ENCODE results near the gene ABL1. TPM values are rescaled to one million over a fixed set of nuclear protein-coding genes. Genes with fewer than 3 reads are reported as not detected.

ABL1 gene
- total RNA-seq, 4 donors from 2014 or later: 31.3 to 40.4 (median 34.8) TPM

DNA sequence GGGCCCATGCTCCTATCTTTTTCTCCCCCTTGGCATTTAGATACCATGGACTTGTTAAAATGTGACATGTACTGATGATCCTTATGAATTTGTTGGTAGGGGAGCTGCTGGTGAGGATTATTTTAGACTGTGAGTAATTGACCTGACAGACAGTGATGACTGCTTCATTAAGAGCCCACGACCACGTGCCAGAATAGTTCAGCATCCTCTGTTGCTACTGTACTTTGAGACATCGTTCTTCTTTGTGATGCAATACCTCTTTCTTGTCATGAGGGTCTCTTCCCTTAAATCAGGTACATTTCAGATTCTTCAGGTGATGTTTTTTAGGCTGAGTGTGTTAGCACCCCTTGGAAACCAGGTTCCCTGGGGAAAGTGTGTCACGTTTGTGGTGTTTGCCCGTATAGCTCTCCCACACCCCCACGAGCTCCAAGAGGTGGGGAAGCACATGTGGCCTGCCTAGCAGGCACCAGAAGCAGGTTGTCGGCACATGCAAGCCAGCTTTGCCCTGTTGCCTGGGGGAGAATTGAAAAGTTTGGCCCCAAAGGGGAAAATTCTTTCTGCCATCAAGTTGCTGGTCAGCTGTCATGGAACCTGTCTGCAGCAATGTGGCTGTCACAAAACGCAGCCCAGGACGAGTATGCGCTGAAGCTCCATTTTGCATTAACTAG is 36.5 kb downstream of the ABL1 start:
- WGBS: 83% methylated on average over 10 of the region's 10 CpGs
- H3K9me3 ChIP-seq: no peaks in the 10 kb centered on the region
- peaks cover 59% of the 10 kb centered on the region for H3K36me3 ChIP-seq
- no peak overlapping the region for H3K4me3 ChIP-seq
- no peak overlapping the region for H3K27ac ChIP-seq
- peaks cover 3% of the 10 kb centered on the region for H3K4me1 ChIP-seq
- DNase-seq (ENCODE audit: low spot score in 2 of 2): no peak
- no peak for TF ChIP-seq EP300 (IDR thresholded peaks at IDR 0.05)
- TF ChIP-seq POLR2A (IDR thresholded peaks at IDR 0.05): no peak
- TF ChIP-seq CTCF (IDR thresholded peaks at IDR 0.05): no peak
- TF ChIP-seq POLR2AphosphoS5 (IDR thresholded peaks at IDR 0.05): no peak
- no peaks in the 10 kb centered on the region for H3K27me3 ChIP-seq

DNA sequence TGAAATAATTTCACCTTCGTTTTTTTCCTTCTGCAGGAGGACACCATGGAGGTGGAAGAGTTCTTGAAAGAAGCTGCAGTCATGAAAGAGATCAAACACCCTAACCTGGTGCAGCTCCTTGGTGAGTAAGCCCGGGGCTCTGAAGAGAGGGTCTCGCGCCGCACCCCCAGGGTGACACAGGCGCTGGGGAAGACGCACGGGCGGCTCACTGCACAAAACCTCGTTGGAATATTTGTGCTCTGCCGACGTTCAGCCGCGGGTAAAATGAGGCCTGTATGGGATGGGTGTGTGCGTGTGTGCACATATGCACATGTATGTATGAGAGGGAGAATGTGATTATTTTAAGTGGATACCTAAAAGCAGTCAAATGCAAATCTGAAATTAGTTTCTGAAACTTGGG is 37.0 kb downstream of the ABL1 start:
- Histone ChIP-seq H3K36me3 (peaks cover 62% of the 10 kb centered on the region), H3K4me3 (no peak overlapping the region), H3K4me1 (no peaks in the 10 kb centered on the region), H3K27ac (no peak overlapping the region), H3K27me3 (no peaks in the 10 kb centered on the region), H3K9me3 (no peaks in the 10 kb centered on the region)
- WGBS: 90% methylated on average over 15 of the region's 15 CpGs
- DNase-seq (ENCODE audit: low spot score in 2 of 2): no peak
- TF ChIP-seq POLR2A (IDR thresholded peaks at IDR 0.05): no peak
- TF ChIP-seq EP300 (IDR thresholded peaks at IDR 0.05): no peak
- TF ChIP-seq POLR2AphosphoS5 (IDR thresholded peaks at IDR 0.05): no peak
- TF ChIP-seq CTCF (IDR thresholded peaks at IDR 0.05): no peak

GRCh38 chr9:130872508-130872907 is 37.5 kb downstream of the ABL1 start:
- H3K4me3 ChIP-seq: no peak overlapping the region
- DNase-seq (ENCODE audit: low spot score in 2 of 2): no peak
- no peaks in the 10 kb centered on the region for H3K4me1 ChIP-seq
- no peak overlapping the region for H3K27ac ChIP-seq
- WGBS: 97% methylated on average over 9 of the region's 9 CpGs
- no peaks in the 10 kb centered on the region for H3K9me3 ChIP-seq
- TF ChIP-seq CTCF (IDR thresholded peaks at IDR 0.05) (no peak), EP300 (IDR thresholded peaks at IDR 0.05) (no peak), POLR2A (IDR thresholded peaks at IDR 0.05) (no peak), POLR2AphosphoS5 (IDR thresholded peaks at IDR 0.05) (no peak)
- peaks cover 66% of the 10 kb centered on the region for H3K36me3 ChIP-seq
- H3K27me3 ChIP-seq: no peaks in the 10 kb centered on the region

DNA sequence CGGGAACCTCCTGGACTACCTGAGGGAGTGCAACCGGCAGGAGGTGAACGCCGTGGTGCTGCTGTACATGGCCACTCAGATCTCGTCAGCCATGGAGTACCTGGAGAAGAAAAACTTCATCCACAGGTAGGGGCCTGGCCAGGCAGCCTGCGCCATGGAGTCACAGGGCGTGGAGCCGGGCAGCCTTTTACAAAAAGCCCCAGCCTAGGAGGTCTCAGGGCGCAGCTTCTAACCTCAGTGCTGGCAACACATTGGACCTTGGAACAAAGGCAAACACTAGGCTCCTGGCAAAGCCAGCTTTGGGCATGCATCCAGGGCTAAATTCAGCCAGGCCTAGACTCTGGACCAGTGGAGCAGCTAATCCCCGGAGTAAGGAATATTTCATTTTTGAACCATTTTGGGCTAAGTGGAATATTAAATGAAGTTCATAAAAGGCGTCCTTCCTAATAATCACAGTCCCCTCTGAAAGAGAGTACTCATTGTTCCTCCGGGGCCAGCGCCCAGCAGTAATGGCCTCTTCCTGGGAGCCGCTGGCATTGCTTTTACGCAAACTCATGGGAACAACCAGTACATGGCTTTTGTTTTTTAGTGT is 38.0 kb downstream of the ABL1 start:
- H3K9me3 ChIP-seq: no peaks in the 10 kb centered on the region
- WGBS: 85% methylated on average over 15 of the region's 15 CpGs
- DNase-seq (ENCODE audit: low spot score in 2 of 2): no peak
- peaks cover 71% of the 10 kb centered on the region for H3K36me3 ChIP-seq
- no peak overlapping the region for H3K27ac ChIP-seq
- H3K4me1 ChIP-seq: no peaks in the 10 kb centered on the region
- H3K27me3 ChIP-seq: no peaks in the 10 kb centered on the region
- no peak for TF ChIP-seq CTCF (IDR thresholded peaks at IDR 0.05)
- no peak overlapping the region for H3K4me3 ChIP-seq

- no peaks in the 10 kb centered on the region for H3K4me1 ChIP-seq
- WGBS: 91% methylated on average over 8 of the region's 8 CpGs
- no peaks in the 10 kb centered on the region for H3K9me3 ChIP-seq
- no peak overlapping the region for H3K27ac ChIP-seq
- TF ChIP-seq CTCF (IDR thresholded peaks at IDR 0.05) (no peak), POLR2A (IDR thresholded peaks at IDR 0.05) (no peak), EP300 (IDR thresholded peaks at IDR 0.05) (no peak), POLR2AphosphoS5 (IDR thresholded peaks at IDR 0.05) (no peak)
- H3K4me3 ChIP-seq: no peak overlapping the region
- no peaks in the 10 kb centered on the region for H3K27me3 ChIP-seq
- no peak for DNase-seq (ENCODE audit: low spot score in 2 of 2)
- H3K36me3 ChIP-seq: peaks cover 79% of the 10 kb centered on the region
Observed at GRCh38 chr9:130873966-130874365, 38.9 kb downstream of the ABL1 start.

All from suprapubic skin (tissue), 4 donors.